LNCAP (cell line): ENCODE results near the gene MYL6B.

ENCODE experiments used
- CTCF ChIP-seq: fragments of 450-650 bp; IDR thresholded peaks from 2 replicates; pipeline ENCODE4 v1.5.1; 2017; ENCODE audit warnings: mild to moderate bottlenecking

Gene MYL6B

GRCh38 chr12:56127888-56128669 is 24.3 kb upstream of the MYL6B start, which contains the start of gene ESYT1:
Gene ESYT1 (plus strand): TSS chr12:56128267. CDS start chr12:56128320, 53 bp downstream.
- no peak for TF ChIP-seq CTCF

GRCh38 chr12:56128670-56129205 is 23.6 kb upstream of the MYL6B start:
- TF ChIP-seq CTCF, result no peak

- no peak for TF ChIP-seq CTCF
Measured at GRCh38 chr12:56129206-56129941, 23.0 kb upstream of the MYL6B start.

- no peak for TF ChIP-seq CTCF
Measured at GRCh38 chr12:56129942-56130495, 22.4 kb upstream of the MYL6B start.

- no peak for TF ChIP-seq CTCF
Measured at GRCh38 chr12:56130876-56131275, 21.5 kb upstream of the MYL6B start.

- TF ChIP-seq CTCF, result no peak
Measured at GRCh38 chr12:56134897-56135296, 17.5 kb upstream of the MYL6B start.

GRCh38 chr12:56137853-56138571 is 14.4 kb upstream of the MYL6B start:
- no peak for TF ChIP-seq CTCF
